ENCODE data around the gene SPNS3.

SPNS3 gene, protein sequence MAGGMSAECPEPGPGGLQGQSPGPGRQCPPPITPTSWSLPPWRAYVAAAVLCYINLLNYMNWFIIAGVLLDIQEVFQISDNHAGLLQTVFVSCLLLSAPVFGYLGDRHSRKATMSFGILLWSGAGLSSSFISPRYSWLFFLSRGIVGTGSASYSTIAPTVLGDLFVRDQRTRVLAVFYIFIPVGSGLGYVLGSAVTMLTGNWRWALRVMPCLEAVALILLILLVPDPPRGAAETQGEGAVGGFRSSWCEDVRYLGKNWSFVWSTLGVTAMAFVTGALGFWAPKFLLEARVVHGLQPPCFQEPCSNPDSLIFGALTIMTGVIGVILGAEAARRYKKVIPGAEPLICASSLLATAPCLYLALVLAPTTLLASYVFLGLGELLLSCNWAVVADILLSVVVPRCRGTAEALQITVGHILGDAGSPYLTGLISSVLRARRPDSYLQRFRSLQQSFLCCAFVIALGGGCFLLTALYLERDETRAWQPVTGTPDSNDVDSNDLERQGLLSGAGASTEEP

DNA sequence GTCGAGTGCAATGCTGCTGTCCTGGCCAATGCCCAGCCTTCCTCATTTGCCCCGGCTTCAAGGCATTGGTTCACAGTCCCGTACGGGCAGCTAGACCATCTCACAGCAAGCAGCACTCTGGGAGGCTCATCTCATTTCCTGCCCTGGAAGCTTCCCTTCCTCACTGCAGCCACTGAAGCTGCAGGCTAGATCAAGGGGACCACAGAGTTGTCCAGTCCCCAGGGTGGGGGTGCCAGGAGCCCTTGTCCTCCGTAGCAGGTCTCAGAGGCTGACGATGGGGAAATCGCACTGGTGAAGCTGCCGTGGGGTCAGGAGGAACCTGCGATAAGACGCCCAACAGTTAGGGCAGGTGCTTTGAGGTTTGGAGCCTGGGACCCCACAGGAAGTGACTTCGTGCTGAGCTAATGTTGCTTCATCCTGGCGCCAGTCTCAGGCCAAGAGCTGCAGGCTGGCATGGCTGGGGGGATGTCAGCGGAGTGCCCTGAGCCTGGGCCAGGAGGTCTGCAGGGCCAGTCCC is at the start of gene SPNS3:
Gene SPNS3 (plus strand): TSS at position 426 of the 517 bp plus-strand sequence. CDS start 28 bp downstream, at position 454.
- DNase-seq (ENCODE audit: low read depth, low spot score), result no peak

DNA sequence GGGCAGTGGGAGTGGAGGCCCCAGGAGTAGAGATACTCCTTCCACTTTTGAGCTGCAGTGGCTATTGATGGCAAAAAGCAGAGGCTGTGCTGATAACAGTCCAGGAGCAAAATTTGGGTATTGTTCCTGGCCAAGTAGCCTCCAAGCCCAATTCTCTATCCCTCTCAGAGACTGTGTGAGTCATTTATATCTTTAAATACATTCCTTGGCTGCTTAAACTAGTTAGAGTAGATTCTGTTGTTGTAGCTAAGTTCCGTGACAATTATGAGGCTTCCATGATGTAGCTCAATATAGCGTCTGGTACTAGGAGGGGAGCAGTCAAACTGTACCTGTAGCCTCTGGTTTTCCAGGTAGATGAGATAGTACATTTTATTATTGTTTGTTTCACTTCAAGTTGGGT is 47.3 kb upstream of the SPNS3 start:
- no peak for DNase-seq (ENCODE audit: low read depth, low spot score)

DNA sequence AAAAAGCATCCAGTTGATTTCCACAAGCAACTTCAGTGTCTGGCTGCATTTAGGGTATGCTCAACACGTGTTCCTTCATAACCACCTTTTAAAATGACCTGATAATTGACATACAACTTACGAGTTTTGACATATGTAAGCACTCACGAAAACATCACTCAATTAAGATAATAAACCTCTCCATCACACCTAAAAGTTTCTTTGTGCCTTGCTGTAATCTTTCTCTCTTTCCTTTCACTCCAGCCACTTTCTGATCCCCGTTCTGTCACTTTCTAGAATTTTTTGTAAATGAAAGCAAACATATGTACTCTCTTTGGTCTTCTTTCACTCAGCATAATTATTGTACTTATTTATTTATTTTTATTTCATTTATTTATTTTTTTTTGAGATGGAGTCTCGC is 46.6 kb upstream of the SPNS3 start:
- no peak for DNase-seq (ENCODE audit: low read depth, low spot score)

DNA sequence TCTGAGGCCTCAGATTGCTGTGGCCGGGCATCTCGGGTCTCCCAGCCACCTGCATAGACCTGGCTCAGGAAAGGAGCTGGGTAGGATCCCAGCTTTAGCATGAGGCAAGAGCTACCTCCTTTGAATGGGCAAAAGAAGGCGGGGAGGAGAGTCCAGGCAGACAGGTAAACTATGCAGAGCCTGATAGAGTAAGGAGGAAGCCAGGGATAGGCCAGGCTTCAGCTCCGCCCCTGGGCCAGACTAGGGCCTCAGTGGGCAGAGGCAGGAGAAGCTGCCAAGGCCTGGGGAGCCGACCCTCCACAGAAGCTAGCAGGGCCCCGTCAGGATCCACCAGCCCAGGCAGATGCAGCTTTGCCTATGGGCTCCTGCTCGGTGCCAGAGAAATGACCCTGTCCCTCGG is 44.7 kb upstream of the SPNS3 start:
- no peak for DNase-seq (ENCODE audit: low read depth, low spot score)

DNA sequence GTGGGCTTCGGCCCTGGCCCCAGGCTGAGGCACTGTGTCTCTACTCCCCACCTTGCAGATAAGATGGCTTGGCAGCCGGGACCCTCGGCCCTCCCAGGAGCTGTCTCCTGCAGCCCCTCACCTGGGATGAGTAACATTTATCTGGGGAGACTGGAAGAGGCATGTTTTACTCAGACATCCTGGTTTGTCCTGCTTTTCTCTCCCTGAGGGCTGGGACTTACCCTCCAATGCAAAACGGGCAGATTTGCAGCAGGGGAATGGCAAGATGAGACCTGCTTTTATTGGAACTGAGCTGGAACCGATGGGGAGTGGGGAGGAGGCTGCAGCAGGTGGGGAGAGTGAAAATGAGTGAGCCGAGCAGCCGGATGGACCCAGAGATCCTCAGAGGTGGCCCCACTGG is 39.9 kb upstream of the SPNS3 start:
- no peak for DNase-seq (ENCODE audit: low read depth, low spot score)

DNA sequence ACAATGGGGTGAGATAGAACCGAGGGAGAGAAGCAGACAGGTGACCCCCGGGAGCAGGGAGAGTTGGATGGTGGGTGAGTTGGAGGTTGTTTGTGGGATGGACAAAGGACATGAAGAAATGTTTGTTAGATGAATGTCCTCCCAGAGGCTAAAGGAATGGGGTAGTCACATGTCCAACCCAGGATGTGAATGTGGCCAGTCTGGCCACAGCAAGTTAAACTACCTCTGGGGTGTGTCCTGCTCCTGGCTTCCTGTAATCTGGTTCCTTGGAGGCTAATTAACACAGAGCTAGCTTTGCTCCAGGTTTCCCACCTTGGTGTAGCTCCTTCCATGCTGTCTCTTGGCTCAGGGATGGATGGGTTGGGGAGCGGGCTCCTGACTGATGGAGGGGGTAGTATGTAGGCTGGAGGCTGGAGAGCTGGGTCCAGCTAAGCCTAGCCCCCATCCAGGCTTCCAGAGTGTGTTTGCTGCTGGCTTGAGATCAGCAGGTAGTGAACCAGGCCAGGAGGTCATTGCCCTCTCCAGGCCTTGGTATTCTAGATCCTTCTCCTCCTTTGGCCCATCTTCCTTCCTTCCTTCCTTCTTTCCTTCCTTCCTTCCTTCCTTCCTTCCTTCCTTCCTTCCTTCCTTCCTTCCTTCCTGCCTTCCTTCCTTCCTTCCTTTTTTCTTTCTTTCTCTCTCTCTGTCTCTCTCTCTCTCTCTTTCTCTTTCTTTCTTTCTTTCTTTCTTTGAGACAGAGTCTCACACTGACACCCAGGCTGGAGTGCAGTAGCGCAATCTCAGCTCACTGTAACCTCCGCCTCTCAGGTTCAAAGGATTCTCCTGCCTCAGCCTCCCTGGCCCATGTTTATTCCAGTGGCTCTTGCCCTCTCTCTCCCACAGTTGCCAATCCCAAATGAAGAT is 39.3 kb upstream of the SPNS3 start:
- no peak for DNase-seq (ENCODE audit: low read depth, low spot score)

DNA sequence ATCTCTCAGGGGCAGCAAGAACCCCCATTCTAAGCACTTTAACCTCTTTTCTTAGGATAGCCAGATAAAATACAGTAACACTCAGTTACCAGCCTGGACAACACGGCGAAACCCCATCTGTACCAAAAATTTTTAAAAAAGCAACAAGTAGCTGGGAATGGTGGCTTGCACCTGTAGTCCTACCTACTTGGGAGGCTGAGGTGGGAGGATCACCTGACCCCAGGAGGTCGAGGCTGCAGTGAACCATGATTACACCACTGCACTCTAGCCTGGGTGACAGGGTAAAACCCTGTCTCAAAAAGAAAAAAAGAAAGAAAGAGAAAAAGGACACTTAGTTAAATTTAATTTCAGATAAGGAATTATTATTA is 38.6 kb upstream of the SPNS3 start:
- DNase-seq (ENCODE audit: low read depth, low spot score), result no peak

DNA sequence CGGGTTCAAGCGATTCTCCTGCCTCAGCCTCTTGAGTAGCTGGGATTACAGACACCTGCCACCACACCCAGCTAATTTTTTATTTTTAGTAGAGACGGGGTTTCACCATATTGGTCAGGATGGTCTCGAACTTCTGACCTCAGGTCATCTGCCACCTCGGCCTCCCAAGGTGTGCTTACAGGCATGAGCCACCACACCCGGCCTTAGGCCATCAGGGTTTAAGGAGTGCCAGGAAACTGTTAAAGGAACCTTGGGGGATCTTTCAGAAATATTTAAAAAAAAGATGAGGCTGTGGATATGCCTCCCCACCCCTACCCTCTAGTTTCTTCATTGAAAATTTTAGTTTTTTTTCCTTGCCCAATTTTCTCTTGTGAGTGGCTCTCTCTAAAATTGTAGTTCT is 35.9 kb upstream of the SPNS3 start:
- no peak for DNase-seq (ENCODE audit: low read depth, low spot score)

DNA sequence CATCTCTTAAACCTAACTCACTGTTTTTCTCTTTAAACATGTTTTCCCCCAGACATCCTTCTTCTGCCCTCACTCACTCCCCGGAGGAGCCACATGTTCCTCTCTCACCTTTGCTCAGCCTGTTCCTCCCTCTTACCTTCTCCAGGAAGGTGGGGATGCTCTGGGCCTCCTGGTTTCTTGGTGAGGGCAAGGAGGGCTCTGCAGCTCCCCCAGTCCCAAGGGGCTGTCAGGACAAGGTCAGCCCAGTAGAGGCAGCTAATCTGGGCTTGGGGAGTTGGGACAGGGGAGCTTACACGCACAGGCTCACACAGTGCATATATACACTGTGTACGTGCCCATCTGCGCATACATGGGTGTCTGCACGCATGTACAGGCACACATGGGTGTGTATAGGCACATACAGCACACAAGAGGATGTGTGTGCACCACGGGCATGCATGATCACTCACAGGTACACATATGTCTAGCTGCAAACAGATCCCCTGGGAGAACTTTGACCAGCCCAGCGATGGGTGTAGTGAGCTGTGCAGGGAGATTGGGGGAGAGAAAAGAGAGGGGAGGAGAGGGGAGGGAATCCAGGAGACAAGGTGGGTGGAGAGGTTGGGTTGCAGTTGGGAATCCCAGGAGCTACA is 28.6 kb upstream of the SPNS3 start:
- DNase-seq (ENCODE audit: low read depth, low spot score), result no peak

DNA sequence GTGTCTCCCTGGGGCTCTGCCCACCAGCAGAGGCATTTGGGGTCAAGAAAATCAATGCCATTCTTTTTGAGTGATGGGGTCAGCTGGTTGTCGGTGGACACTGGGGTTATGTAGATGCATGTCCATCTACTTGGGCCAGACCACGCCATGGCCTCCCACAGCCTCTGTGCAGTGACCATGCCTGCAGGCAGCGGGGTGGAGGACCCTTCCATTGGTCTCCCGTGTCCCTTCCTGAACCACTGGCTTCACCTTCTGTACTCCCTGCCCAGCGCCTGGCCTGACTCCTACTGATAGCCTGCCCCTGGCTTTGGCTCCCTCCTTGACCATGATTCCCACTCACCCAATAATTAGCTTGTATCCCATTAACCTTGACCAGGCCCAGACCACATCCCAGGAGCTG is 28.0 kb upstream of the SPNS3 start:
- DNase-seq (ENCODE audit: low read depth, low spot score), result no peak

DNA sequence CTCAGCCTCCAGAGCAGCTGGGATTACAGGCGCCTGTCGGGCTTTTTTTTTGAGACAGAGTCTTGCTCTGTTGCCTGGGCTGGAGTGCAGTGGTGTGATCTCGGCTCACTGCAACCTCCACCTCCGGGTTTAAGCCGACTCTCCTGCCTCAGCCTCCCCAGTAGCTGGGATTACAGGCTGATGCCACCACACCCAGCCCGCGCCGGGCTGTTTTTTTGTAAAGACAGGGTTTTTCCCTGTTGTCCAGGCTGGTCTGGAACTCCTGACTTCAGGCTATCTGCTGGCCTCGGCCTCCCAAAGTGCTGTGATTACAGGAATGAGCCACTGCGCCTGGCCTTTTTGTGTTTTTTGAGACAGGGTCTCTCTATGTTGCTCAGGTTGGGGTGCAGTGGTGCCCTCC is 27.4 kb upstream of the SPNS3 start:
- DNase-seq (ENCODE audit: low read depth, low spot score), result no peak

DNA sequence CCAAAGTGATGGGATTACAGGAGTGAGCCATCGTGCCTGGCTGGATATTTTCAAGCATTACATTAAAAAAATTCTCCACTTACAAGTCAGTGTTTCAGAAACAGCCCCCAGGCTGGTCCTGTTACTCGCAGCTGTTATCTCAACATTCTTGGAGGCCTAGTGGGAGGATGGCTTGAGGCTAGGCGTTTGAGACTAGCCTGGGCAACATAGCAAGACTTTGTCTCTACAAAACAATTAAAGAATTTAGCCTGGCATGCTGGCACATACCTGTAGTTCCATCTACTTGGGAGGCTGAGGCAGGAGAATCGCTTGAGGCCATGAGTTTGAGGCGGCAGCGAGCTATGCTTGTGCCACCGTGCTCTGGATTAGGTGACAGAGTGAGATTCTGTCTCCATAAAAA is 26.5 kb upstream of the SPNS3 start:
- DNase-seq (ENCODE audit: low read depth, low spot score), result no peak

DNA sequence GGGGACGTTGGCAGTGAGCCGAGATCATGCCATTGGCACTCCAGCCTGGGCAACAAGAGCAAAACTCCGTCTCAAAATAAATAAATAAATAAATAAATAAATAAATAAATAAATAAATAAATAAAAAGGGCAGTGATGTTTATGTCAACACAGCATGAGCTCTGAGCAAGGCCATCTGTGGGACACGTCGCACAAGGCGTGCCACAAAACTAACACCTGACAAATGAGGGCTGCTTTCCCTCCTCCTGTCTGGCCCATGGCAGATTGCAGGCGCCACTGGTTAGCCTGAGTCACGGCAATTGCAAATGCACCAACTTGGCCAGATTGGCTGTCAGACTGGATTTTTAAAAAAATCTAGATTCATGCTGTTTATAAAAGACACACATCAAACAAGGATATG is 25.9 kb upstream of the SPNS3 start:
- no peak for DNase-seq (ENCODE audit: low read depth, low spot score)

DNA sequence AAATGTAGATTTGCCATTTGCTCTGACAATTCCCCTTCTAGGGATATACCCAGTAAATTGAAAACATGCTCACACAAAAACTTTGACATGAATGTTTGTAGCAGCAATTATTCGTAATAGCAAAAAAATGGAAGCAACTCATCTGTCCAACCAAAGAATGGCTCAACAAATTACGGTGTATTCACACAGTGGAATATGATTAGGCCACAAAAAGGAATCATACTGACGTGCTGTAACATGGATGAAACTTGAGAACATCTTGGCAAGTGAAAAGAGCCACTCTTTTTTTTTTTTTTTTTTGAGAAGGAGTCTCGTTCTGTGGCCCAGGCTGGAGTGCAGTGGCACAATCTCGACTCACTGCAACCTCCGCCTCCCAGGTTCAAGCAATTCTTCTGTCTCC is 24.1 kb upstream of the SPNS3 start:
- no peak for DNase-seq (ENCODE audit: low read depth, low spot score)

DNA sequence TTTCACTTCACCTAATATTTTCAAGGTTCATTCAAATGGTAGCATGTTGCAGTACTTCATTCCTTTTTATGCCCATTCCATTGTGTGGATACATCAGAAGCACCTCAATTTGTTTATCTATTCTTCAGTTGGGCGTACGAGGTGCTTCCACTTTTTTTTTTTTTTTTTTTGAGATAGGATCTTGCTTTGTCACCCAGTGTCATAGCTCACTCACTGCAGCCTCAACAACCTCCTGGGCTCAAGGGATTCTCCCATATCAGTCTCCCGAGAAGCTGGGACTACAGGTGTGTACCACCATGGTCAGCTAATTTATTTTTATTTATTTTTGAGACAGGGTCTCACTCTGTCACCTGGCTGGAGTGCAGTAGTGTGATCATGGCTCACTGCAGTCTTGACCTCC is 22.5 kb upstream of the SPNS3 start:
- DNase-seq (ENCODE audit: low read depth, low spot score), result no peak

DNA sequence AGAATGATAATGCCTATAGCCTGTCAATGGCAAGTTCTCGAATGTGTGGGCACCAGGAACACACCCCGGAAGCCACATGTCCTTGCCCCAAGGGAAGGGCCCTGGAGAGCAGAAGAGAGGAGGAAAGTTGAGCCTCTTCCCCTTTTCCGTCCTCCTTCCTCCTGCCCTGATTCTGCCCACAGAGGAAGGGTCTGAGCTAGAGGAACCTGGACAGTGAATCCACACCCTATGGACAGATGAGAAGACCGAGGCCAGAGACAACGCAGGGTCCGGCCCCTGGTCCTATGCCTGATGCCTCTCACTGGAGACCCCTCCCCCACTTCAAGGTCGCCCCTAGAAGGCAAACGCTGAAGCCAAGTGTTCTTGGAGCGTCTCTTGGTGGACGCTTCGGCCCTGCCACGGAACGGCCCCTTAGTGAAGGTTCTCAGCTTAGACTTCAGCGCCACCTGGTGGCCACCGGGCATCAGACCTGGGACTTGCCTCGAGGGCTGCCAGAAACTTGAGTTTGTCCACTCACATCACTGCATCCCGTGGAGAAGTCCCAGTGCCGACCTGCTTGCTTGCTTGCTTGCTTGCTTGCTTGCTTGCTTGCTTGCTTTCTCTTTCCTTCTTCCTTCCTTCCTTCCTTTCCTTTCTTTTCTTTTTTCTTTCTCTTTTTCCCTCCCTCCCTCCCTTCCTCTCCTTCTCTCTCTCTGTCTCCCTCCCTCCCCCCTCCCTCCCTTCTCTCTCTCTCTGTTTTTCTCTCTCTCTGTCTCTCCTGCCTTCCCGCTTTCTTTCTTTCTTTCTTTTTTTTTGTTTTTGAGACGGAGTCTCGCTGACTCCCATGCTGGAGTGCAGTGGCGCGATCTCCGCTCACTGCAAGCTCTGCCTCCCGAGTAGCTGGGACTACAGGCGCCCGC is 20.6 kb upstream of the SPNS3 start:
- peak; percentile 88 for DNase-seq (ENCODE audit: low read depth, low spot score)

DNA sequence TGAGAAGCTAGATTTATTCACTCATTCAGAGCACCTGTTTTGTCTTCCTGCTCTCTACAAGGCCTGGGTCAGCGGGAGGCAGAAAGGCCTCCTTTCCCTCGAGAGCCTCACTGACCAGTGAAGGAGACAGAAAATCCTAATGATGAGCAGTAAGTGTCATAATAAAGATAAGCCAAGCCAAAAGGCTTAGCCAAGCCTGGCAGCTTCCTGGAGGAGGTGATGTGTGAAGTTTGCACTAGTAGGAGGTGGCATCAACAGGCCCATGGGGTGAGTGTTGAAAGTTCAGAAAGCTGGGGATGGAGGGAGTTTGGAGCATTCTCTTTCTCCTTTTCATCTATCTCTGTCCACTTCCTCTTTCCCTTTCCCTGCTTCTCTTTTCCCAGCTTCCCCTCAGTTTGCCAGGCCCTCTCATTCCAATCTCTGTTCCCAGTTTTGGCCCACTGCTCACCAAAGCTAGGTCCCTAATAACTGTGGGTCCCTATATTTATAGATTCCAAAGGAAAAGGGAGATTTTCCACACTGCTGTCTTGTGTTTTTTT is 16.5 kb upstream of the SPNS3 start:
- no peak for DNase-seq (ENCODE audit: low read depth, low spot score)

DNA sequence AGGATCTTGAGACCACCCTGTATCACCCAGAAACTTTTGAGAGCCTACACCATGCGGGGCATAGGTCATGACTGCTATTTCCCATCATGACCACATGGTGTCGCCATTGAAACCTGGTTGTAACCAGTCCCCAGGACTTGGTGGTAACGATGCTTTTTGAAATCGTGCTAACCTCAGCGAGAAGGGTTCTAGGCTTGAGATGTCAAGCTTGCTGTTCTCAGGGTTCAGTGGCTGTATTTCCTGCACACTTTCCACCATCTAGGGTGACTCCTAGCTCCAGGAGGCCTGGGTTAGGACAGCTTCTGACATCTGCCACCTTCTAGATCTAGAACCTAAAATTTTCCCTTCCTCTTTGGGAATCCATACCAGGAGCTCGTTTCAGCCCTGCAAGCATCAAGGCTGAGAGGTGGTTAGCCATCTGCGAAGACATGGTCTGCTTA is 13.0 kb upstream of the SPNS3 start:
- DNase-seq (ENCODE audit: low read depth, low spot score), result peak; percentile 48

DNA sequence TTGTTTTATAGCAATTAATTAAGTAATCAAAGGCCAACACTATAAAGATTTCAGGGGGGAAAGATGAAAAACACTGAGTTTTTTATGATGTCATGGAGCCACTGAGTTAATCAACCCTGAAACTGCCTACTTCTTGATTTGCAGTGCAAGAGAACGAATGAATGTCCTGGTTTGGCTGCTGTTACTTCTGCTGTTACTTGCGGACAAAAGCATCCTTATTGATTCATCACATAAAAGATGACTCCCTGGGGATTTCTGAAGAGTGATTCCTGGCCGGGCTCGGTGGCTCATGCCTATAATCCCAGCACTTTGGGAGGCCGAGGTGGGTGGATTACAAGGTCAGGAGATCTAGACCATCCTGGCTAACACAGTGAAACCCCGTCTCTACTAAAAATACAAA is 10.9 kb upstream of the SPNS3 start:
- DNase-seq (ENCODE audit: low read depth, low spot score), result no peak

DNA sequence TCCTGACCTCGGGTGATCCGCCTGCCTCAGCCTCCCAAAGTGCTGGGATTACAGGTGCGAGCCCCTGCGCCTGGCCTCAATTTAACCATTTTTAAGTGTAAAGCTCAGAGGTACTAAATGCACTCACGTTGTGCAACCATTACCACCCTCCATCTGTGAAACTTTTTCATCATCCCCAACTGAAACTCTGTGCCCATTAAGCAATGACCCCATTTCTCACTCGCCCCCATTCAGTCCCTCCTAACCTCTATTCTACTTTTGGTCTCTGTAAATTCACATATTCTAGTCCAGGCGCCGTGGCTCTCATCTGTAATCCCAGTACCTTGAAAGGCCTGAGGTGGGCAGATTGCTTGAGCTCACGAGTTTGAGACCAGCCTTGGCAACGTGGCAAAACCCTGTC is 8.3 kb upstream of the SPNS3 start:
- no peak for DNase-seq (ENCODE audit: low read depth, low spot score)
